HUDEP-2 (cell line): ENCODE results near the gene GARRE1.
"Not testable (repeated sequence)": the region's sequence is repeated elsewhere in the genome, so short reads cannot be mapped to it uniquely, and the experiment has no call there.

Experiments
- DNase-seq, 76 experiments: peaks; one replicate each; lab custom pipeline; 2025; ENCODE audit not compliant: unreplicated experiment in 76 of 76; lab: John Stamatoyannopoulos, UW

The GARRE1 gene

DNA sequence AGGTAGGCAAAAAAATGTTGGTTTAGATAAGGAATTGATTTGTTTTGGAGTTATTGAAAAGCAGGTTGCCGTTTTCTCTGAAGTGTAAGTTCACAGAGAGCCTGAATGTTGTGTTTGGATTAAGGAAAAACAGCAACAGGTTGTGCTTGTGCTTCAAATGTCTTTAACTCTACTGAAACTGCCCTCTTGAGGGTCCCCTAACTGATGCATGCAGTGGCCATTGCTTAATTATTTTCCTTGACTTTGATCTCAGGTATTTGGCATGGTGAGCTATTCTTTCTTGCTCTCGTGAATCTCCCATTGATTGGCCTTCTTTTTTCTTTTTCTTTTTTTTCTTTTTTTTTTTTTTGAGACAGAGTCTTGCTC, 3.2 kb downstream of the GARRE1 start:
- no peak for DNase-seq

DNA sequence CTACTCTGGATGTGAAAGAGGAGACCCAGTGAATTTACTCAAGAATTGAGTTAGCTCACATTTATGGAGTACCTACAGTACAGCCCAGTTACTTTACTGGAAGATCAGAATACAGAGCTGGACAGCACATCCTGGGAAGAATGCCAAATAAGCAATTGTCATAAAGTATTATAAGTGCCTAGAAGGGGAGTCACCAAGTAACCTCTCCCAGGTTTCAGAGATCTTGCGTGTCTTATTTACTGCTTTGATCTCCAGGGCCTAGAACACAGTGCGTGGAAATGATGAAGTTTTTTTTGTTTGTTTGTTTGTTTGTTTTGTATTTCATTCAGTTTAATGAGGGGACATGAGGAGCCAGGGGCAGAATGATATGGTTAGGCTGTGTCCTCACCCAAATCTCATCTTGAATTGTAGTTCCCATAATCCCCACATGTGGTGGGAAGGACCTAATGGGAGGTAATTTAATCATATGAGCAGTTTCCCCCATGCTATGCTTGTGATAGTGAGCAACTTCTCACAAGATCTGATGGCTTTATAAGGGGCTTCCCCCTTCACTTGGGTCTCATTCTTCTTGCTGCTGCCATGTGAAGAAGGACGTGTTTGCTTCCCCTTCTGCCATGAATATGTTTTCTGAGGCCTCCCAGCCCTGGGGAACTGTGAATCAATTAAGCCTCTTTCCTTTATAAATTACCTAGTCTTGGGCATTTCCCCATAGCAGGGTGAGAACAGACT, 5.2 kb downstream of the GARRE1 start:
- DNase-seq = peak in 1 of 76 experiments; percentile 11

GRCh38 chr19:34260771-34261173, 6.4 kb downstream of the GARRE1 start:
- DNase-seq = no peak

GRCh38 chr19:34261334-34262109, 7.2 kb downstream of the GARRE1 start:
- DNase-seq = no peak

DNA sequence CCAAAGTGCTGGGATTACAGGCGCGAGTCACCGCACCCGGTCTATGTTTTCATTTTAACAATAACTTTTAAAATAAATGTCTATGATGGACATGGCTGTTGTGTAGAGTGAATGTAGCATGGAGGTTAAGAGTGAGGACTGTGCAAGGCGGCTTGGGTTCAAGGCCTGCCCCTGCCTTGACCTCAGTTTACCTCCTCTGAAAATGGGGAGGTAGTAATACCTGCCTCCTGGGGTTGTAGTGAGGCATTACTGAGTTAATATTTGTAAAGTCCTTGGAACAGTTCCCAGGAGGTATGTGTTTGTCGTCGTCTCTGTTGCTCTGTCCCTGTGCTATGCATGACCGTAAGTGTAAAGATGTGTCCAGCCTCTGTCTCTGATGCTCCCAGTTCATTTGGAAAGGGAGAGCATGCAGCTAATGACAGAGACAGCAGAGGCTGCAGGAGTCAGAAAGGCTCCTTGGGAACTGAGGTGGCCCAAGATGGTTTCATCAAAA, 9.4 kb downstream of the GARRE1 start:
- DNase-seq = no peak

DNA sequence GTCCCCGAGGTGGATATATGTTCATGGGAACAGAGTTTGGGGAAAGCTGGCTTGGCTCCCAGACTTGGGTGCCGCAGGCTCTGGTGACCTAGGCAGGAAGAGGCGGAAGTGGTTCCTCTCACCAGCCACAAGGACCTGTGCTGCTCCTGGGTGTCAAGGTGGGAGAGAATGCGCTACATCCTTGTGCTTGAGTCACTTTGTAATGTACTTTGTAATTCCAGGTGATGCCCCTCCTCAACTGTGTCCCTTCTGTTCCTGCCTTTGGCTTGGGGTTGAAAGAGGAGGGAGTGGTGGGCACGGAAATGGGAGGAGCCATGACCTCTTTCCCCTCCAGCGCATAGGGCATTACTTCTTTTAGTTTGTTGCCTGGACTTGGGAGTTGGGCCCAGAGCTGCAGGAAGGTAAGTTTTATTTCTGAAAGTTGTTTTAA, 10.9 kb downstream of the GARRE1 start:
- DNase-seq = no peak

- DNase-seq = no peak
These were observed 14.7 kb downstream of the GARRE1 start for GRCh38 chr19:34269081-34269480.

DNA sequence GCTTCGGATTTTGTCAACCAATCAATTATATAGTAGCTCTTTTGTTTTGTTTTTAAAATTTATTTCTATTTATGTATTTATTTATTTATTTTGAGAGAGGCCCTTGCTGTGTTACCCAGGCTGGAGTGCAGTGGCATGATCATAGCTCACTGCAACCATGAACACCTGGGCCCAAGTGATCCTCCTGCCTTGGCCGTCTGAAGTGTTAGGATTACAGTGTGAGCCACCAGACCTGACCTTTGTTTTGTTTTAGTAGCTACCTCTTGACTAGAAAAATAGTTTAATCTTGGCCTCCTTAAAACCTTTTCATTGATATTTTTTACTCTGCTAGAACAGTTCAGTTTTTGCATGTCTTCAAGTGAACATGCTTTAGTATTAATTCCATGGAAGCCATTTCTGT, 15.1 kb downstream of the GARRE1 start:
- DNase-seq = no peak

GRCh38 chr19:34269968-34270621, 15.7 kb downstream of the GARRE1 start:
- peak in 1 of 76 experiments; percentile 8 for DNase-seq

- DNase-seq = no peak
These were observed 18.8 kb downstream of the GARRE1 start for GRCh38 chr19:34273121-34273520.

DNA sequence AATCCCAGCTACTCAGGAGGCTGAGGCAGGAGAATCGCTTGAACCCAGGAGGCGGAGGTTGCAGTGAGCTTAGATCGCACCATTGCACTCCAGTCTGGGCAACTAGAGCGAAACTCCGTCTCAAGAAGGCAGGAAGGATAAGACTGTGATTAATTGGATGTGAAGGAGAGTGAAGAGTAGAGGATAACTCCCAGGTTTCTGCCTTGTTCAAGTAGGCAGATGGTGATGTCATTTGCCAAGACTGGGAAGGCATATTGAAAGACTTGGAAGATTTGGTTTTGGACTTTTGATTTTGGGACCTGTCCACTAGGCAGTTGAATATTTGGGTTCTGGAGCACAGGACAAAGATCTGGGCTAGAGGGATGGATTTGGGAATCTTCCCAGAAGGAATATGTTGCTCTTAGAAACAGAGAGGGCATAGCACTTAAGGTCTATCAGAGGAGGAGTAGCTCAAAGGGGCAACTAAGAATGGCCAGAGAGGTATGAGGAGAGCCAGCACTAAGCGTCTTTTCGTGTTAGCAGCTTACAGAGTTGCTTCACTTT, 20.0 kb downstream of the GARRE1 start:
- no peak for DNase-seq

- no peak for DNase-seq
These were observed 20.7 kb downstream of the GARRE1 start for GRCh38 chr19:34274827-34275625.

DNA sequence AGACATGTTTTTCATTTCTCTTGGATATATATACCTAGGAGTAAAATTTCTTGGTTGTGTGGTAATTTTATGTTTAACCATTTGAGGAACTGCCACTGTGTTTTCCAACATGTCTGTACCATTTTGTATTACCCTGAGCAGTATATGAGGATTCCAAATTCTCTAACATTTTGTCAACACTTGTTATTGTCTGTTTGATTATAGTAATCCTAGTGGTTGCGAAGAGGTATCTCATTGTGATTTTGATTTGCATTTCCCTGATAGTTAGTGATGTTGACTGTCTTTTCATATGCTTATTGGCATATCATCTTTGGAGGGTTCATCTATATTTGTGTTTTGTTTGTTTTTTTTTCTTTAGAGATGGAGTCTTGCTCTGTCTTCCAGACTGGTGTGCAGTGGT, 21.4 kb downstream of the GARRE1 start:
- no peak for DNase-seq

GRCh38 chr19:34276614-34277013, 22.3 kb downstream of the GARRE1 start:
- no peak for DNase-seq

DNA sequence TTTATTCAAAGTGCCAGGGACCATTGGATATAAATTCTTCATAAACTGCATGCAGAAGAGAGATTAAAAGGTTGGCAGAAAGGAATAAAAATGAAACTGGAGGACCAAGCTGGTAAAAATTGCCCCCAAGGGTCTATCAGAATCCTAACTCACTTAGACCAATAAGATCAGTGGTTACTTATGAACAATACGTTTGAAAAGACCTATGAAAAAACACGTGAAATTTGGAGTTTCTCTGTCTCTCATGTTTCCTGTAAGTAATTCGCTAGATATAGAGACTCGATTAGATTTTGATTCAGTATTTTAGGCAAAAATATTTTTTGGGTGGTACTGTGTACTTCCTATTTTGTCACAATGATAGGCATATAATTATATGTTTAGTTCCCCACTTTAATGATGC, 22.9 kb downstream of the GARRE1 start:
- no peak for DNase-seq

DNA sequence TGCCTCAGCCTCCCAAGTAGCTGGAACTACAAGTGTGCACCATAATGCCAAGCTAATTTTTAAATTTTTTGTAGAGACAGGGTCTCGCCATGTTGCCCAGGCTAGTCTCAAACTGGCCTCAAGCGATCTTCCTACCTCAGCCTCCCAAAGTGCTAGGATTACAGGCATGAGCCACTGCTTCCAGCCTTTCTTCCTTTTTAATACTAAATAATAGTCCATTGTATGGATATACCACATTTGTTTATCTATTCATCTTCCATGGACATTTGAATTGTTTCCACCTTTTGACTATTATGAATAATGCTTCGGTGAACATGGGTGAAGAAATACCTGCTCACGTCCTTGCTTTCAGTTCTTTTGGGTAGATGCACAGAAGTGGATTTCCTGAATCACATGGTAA, 24.4 kb downstream of the GARRE1 start:
- no peak for DNase-seq

DNA sequence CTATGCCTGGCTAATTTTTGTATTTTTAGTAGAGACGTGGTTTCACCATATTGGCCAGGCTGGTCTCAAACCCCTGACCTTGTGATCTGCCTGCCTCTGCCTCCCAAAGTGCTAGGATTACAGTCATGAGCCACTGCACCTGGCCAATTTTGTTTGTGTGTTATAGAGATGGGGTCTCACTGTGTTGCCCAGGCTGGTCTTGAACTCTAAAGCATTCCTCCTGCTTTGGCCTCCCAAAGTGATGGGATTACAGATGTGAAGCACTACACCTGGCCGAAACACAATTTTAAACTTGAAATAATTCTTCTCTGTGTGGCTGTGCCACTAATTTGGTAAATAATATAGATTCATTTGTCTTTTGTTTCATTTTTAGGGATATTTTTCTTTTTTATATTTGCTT, 27.1 kb downstream of the GARRE1 start:
- not testable (repeated sequence) for DNase-seq

GRCh38 chr19:34282611-34283519, 28.5 kb downstream of the GARRE1 start:
- no peak for DNase-seq

DNA sequence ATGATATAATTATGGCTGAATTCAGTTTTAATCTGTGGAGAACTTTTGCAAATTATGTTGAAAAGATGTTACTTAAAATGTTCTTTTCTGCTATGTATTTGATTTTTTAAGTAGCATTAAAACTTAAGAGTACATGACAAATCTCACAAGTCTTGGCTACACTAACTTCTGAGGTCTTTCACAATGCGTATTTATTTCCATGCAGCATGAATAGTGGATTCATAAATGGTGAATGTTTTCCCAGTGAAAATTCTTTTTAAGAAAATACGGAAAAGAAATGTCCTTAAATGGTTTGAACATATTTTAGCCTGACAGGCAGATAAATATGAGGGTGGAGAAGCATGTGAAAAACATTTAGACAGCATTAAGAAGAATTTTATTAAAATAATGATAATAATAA, 30.2 kb downstream of the GARRE1 start:
- no peak for DNase-seq
